AML-193 (cell line): Measurements from ENCODE around the gene DDIT4.
A peak's percentile ranks its signal among the peaks of the same experiment; 100 is the strongest.
"Not testable (repeated sequence)": the region's sequence is repeated elsewhere in the genome, so short reads cannot be mapped to it uniquely, and the experiment has no call there.

Source experiments
- DNase-seq, 2 experiments: peaks; one replicate each; lab custom pipeline; 2025; lab: John Stamatoyannopoulos, UW

Gene DDIT4

DNA sequence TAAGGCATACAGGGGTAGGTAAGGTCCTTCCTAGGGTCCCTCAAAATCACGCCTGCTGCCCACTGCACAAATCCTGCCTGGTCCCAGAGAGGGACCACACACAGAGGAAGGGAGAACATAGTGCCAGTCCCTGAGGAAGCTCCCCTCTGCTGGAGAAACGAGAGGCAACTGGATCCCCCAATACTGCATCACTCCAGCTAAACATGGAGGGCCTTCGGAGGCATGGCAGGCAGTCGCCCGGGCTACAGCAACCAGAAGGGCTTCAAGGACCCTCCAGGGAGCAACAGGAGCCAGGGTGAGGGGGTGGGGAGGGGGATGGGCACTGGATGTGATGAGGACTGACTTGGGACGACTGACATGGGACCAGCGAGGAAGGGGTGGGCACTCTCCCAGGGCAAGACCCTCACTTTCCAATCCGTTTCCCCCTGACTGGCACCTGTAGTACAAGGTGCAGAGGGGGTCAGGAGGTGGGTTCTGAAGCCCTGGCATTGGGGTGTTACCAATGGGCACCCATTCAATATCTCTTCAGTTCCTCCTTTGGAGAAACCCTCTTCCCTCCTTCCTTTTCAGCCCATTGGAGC is 21.7 kb downstream of the DDIT4 start:
- no peak for DNase-seq

DNA sequence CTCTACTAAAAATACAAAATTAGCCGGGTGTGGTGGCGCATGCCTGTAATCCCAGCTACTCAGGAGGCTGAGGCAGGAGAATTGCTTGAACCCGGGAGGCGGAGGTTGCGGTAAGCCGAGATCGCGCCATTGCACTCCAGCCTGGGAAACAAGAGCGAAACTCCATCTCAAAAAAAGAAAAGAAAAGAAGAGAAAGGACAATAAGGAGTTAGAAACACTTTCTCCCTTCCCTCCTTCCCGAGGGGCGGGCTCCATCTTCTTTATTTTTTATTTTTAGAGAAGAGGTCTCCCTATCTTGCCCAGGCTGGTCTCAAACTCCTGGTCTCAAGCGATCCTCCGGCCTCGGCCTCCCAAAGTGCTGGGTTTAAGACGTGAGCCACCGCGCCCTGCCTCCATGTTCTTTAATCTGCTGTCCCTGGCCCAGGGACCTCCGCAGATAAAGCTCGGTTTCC is 23.1 kb downstream of the DDIT4 start:
- not testable (repeated sequence) for DNase-seq

- peak; percentile 66 to 79 for DNase-seq
Measured at GRCh38 chr10:72297281-72297804, 23.6 kb downstream of the DDIT4 start.

DNA sequence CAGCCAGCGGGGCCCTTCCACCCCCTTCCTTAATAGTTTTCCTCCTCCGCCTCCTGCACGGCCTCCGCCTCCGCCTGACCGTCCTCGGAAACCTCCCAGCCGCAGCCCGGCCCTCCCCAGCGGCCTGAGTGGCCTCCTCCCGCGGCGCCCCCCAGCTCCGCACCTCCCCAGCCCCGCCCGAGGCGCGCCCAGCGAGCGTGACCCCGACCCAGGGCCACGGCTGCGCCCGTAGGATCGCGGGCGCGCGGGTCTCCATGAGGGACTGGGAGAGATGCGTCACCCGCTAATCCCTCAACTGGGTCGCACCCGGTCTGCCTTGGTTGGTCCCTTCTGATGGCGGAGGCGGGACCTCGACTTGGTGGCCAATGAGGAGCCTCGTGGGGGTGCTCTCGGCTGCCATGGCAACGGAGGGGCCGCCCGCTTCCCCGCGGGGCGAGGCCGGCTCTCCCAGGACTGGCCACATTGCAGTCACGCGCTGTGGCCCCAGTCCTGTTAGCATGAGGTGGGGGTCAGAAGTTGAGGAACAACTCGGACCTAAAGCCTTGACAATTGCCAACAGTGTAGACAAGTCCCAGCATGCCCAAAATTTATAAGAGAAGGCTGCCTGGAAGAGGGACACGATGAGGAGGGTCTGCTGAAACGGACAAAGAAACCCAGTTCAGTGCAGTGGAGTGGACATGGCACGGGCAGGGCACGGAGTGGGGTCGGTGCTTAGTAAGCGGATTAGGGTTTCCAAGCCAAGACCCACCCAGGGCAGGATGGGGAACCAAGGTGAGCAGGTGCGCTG is 24.3 kb downstream of the DDIT4 start:
- DNase-seq, result no peak

GRCh38 chr10:72298592-72299519 is 25.1 kb downstream of the DDIT4 start:
- DNase-seq, result no peak

DNA sequence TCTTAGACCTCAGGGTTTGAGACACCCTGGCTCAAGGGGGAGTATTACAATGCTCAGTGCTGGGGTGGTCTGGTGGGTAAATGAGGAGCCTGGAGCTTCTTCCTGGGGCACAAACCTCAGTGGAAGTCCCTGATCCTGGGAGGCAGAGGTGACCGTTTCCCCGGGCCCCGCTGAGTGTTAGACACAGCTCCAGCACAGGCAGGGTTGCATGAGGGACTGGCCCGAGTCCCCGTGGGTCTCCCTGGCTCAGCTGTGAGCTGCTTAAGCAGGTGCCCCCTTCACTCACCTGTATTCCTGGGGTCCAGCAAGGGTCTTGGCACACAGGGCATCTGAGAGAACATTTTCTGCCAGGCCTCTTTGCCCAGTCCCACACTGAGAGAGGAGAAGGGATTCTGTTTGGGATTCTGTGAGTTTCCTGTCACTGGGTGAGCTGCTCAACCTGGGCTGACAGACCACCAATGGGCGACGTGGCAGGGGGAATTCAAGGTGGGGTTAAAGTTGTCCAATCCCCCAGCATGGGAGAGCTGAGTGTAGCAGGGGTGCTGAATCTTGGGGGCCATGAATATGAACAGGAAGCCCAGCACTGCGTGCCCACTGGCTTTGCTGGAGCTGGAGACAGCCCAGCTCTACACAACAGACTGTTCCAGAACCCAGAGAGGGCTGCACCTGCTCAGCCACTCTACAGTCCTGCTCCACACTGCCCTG is 29.9 kb downstream of the DDIT4 start:
- DNase-seq, result no peak

DNA sequence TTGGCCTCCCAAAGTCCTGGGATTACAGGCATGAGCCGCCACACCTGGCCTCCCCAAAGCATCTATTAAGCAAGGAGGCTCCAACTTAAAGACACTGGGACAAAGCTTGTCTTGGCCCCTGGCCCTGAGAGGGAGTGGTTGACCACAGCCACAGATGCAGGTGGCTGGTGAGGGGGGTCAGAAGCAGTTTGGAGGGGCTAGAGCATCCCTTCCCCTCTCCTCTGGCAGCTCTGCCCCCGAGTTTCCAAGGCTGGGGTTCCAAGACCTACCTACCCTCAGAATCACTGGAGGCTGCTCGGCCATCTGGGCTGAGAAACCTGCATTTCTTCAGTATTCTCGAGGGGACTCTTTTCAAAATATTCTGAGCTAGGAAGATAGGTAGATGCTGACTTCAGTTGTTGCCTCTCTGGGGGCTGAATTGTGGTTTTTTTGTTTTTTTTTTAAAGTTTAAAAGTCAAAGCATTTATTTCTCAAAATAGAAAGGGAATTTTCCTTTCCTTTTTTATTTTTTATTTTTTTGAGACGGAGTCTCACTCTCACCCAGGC is 32.6 kb downstream of the DDIT4 start:
- DNase-seq, result no peak

- not testable (repeated sequence) for DNase-seq
Measured at GRCh38 chr10:72307711-72308110, 34.0 kb downstream of the DDIT4 start.

GRCh38 chr10:72308320-72308987 is 34.7 kb downstream of the DDIT4 start:
- DNase-seq, result peak; percentile 50 to 63

- DNase-seq, result no peak
Measured at GRCh38 chr10:72309290-72310240, 35.8 kb downstream of the DDIT4 start.

DNA sequence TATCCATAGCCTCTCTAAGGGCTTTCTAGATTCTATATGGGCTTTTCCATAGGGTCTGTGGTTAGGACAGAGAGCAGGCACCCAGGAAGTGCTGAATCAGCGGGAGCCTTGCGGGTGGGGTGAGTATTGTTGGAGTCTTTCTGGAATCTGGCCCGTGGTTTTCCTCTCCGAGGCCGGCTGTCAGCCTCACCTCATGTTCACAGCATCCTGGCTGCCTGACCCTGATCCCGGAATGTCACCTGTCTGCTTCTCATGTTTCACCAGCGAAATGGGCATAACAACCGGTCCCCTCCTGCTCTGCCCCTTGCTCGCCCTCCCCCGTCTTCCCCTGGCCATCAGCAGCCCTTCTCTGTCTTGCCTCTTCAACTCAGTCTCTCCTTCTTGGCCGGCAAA is 36.5 kb downstream of the DDIT4 start:
- DNase-seq, result no peak

- DNase-seq, result no peak
Measured at GRCh38 chr10:72310636-72311035, 36.9 kb downstream of the DDIT4 start.

GRCh38 chr10:72311667-72312066 is 37.9 kb downstream of the DDIT4 start:
- DNase-seq, result no peak

GRCh38 chr10:72312865-72313391 is 39.2 kb downstream of the DDIT4 start:
- no peak for DNase-seq

DNA sequence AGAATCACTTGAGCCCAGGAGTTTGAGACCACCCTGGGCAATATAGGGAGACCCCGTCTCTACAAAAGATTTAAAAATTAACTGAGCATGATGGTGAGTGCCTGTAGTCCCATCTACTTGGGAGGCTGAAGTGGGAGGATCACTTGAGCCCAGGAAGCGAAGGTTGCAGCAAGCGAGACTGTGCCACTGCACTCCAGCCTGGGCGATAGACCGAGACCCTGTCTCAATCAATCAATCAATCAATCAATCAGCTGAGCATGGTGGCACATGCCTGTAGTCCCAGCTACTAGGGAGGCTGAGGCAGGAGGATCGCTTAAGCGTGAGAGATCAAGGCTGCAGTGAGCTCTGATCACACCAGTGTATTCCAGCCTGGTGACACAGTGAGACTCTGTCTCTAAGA is 40.5 kb downstream of the DDIT4 start:
- DNase-seq, result no peak

DNA sequence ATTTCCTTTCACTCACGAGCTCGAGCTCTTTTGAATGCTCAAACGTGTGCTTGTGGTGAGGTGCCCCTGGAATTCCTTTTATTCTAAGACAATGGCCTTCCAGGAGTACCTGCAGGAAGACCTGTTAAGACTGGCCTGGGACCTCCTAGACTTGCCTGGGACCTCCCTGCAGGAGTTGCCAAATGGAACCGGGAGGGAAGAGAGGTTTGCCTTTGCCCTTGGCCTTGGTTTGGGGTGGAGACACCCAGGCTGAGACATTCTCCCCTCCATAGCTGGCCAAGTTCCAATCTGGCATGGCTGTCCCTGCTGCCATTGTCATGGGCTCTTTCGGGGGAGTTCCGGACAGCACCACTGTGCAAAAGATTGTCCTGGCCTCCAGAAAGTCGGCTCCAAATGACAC is 41.3 kb downstream of the DDIT4 start:
- DNase-seq, result no peak

GRCh38 chr10:72315611-72316385 is 42.1 kb downstream of the DDIT4 start:
- peak; percentile 78 to 84 for DNase-seq

DNA sequence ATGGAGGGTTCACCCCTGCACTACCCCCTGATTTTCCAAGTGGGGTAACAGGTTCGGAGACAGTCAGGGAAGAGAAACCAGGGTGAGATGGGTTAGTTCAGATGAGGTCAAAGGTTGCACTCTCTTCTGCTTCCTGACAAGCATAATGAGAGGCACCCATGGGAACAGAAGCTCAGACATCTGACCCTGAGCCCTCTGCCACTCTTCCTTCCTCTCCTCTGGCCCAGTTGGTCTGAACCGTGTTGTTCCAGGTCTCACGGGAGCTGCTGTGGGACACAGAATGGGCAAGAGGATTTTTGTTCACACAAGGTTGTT is 42.6 kb downstream of the DDIT4 start:
- no peak for DNase-seq
